Tibial nerve (tissue), 4 donors: ENCODE results near the gene DCAF4.
A peak's percentile ranks its signal among the peaks of the same experiment; 100 is the strongest.

Source experiments
- CTCF ChIP-seq, 5 experiments: fragments of 200-600 bp in 3 of 5; fragments of 450-650 bp in 2 of 5; sonication (generic) in 3 of 5; IDR thresholded peaks; one replicate each; pipeline ENCODE4 v1.5.1; 2016 to 2019; ENCODE audit warnings: antibody characterized with exemption in 5 of 5, mild to moderate bottlenecking in 3 of 5, moderate library complexity in 2 of 5
- EP300 ChIP-seq, 2 donors: sonication (generic); formaldehyde crosslinking; IDR thresholded peaks; one replicate each; pipeline ENCODE4 v1.6.1; 2017; ENCODE audit warnings: antibody characterized with exemption in 2 of 2, mild to moderate bottlenecking in 1 of 2
- POLR2A ChIP-seq, 2 donors: fragments of 450-650 bp; IDR thresholded peaks; one replicate each; pipeline ENCODE4 v1.6.1; 2017; ENCODE audit warnings: antibody characterized with exemption in 2 of 2, mild to moderate bottlenecking in 2 of 2, moderate library complexity in 2 of 2

- TF ChIP-seq CTCF (IDR thresholded peaks at IDR 0.05), result no peak
- TF ChIP-seq EP300 (IDR thresholded peaks at IDR 0.05), result peak in 1 of 2 donors; percentile 55
- TF ChIP-seq POLR2A (IDR thresholded peaks at IDR 0.05), result no peak
Observed at GRCh38 chr14:72925171-72925759, 999 bp upstream of the DCAF4 start.
